AG04449 (cell line): ENCODE data around the gene PSKH1.

Source experiments
- CTCF ChIA-PET: fragments of 350-600 bp; formaldehyde crosslinking; extraction: SDS; loops from one replicate; lab custom pipeline; 2021; ENCODE audit warnings: antibody characterized with exemption; lab: Yijun Ruan, JAX
- POLR2A ChIA-PET: fragments of 400-600, 350-600 bp; formaldehyde crosslinking; extraction: SDS; loops from one replicate; lab custom pipeline; 2020; ENCODE audit warnings: antibody characterized with exemption, inconsistent platforms; lab: Yijun Ruan, JAX
- DNase-seq: peaks from one replicate; pipeline ENCODE4 v3.0.0-alpha.2; 2010; ENCODE audit warnings: low read depth, low spot score
- H3K4me3 ChIP-seq: 2 replicates; pipeline ENCODE4 v1.5.1; 2011; ENCODE audit warnings: low read depth, mild to moderate bottlenecking, control low read depth, low read length
- CTCF ChIP-seq: IDR thresholded peaks from one replicate; pipeline ENCODE4 v1.5.1; 2011; ENCODE audit warnings: mild to moderate bottlenecking, moderate library complexity, low read length, control low read depth, inconsistent platforms; ENCODE audit not compliant: insufficient read depth; ENCODE audit errors: missing control alignments

PSKH1 gene

GRCh38 chr16:67939507-67940445, 46.7 kb downstream of the PSKH1 start:
- TF ChIP-seq CTCF = no peak
- POLR2A ChIA-PET = interaction anchor here (1.1 kb wide), 1 partner anchor 8 kb away, joined by 3 read pairs; no protein-coding TSS in a partner anchor
- no peak for DNase-seq
- CTCF ChIA-PET = interaction anchor here (0.7 to 4.3 kb wide), 8 partner anchors 7 to 272 kb away, joined by 3 to 34 read pairs (median 9); partner anchors contain the start of gene NRN1L
- H3K4me3 ChIP-seq = no peak overlapping the region

- H3K4me3 ChIP-seq = no peak overlapping the region
- no peak for DNase-seq
- no peak for TF ChIP-seq CTCF
- POLR2A ChIA-PET = interaction anchor here (0.8 kb wide), 2 partner anchors 9 to 11 kb away, joined by 3 to 4 read pairs; no protein-coding TSS in a partner anchor
- CTCF ChIA-PET = interaction anchor here (0.7 to 4.3 kb wide), 11 partner anchors 8 to 272 kb away, joined by 3 to 34 read pairs (median 9); partner anchors contain the start of gene NRN1L
Observed at GRCh38 chr16:67940446-67941089, 47.5 kb downstream of the PSKH1 start.

GRCh38 chr16:67941469-67942199, 48.6 kb downstream of the PSKH1 start:
- POLR2A ChIA-PET = interaction anchor here (0.8 kb wide), 1 partner anchor 8 kb away, joined by 4 read pairs; no protein-coding TSS in a partner anchor
- no peak for DNase-seq
- CTCF ChIA-PET = interaction anchor here (0.7 to 4.3 kb wide), 19 partner anchors 8 to 421 kb away, joined by 3 to 34 read pairs (median 4); partner anchors contain the start of gene NRN1L
- H3K4me3 ChIP-seq = no peak overlapping the region
- no peak for TF ChIP-seq CTCF

- ChIA-PET CTCF (interaction anchor here (0.7 to 4.3 kb wide), 17 partner anchors 9 to 422 kb away, joined by 3 to 34 read pairs (median 4); partner anchors contain the start of gene NRN1L), POLR2A (no interaction called here)
- peak; percentile 73 for TF ChIP-seq CTCF
- no peak overlapping the region for H3K4me3 ChIP-seq
- DNase-seq = no peak
Observed at GRCh38 chr16:67942200-67942509, 49.1 kb downstream of the PSKH1 start.

- ChIA-PET CTCF (interaction anchor here (0.7 to 4.3 kb wide), 15 partner anchors 10 to 422 kb away, joined by 3 to 34 read pairs (median 4); partner anchors contain the start of gene NRN1L), POLR2A (interaction anchor here (0.6 kb wide), 1 partner anchor 171 kb away, joined by 3 read pairs; no protein-coding TSS in a partner anchor)
- no peak for DNase-seq
- no peak for TF ChIP-seq CTCF
- no peak overlapping the region for H3K4me3 ChIP-seq
Observed at GRCh38 chr16:67942510-67943255, 49.6 kb downstream of the PSKH1 start.
